ENCODE measurements around the gene SERPINB3.
"Not testable (repeated sequence)": the region's sequence is repeated elsewhere in the genome, so short reads cannot be mapped to it uniquely, and the experiment has no call there.

The SERPINB3 gene

GRCh38 chr18:63661750-63662149 lies at the start of gene SERPINB3:
Gene SERPINB3, minus strand, starts transcription at chr18:63661893. Its CDS starts 677 bp downstream, at chr18:63661216.
- in situ Hi-C loops (cut with HindIII; ENCODE audit: low pct_unique_long_range_greater_than_20kb, low sequenced_read_pairs); DNase-seq (ENCODE audit: low read depth in 1 of 2, low spot score in 1 of 2): not testable (repeated sequence)

- TF ChIP-seq JUND (IDR thresholded peaks at IDR 0.05; ENCODE audit: low read depth) = no peak
- in situ Hi-C loops (cut with HindIII; ENCODE audit: low pct_unique_long_range_greater_than_20kb, low sequenced_read_pairs) = no loop called here
- no peak for DNase-seq (ENCODE audit: low read depth in 1 of 2, low spot score in 1 of 2)
Measured at GRCh38 chr18:63708650-63709049, 47.0 kb upstream of the SERPINB3 start.

- TF ChIP-seq JUND (IDR thresholded peaks at IDR 0.05; ENCODE audit: low read depth) = no peak
- in situ Hi-C loops (cut with HindIII; ENCODE audit: low pct_unique_long_range_greater_than_20kb, low sequenced_read_pairs) = no loop called here
- no peak for DNase-seq (ENCODE audit: low read depth in 1 of 2, low spot score in 1 of 2)
Measured at GRCh38 chr18:63707816-63708215, 46.1 kb upstream of the SERPINB3 start.

DNA sequence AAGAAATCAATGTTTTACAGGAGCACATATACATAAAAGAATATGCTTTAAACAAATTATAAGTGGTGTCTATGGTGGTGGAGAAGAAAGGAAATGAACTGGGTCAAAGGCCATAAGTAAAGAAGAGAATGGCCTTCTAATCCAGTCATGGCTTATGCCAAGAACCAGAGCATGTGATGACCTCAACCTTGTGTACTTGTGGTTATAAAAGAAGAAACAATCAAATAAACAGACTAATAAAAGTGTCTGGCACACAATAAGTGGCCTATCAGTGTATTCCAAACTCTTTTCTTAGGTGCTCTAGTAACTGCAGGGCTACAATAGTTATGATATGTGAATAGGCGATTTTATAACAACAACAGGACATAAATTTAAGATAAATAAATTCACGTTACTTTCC lies 43.7 kb upstream of the SERPINB3 start:
- TF ChIP-seq JUND (IDR thresholded peaks at IDR 0.05; ENCODE audit: low read depth) = no peak
- in situ Hi-C loops (cut with HindIII; ENCODE audit: low pct_unique_long_range_greater_than_20kb, low sequenced_read_pairs) = no loop called here

DNA sequence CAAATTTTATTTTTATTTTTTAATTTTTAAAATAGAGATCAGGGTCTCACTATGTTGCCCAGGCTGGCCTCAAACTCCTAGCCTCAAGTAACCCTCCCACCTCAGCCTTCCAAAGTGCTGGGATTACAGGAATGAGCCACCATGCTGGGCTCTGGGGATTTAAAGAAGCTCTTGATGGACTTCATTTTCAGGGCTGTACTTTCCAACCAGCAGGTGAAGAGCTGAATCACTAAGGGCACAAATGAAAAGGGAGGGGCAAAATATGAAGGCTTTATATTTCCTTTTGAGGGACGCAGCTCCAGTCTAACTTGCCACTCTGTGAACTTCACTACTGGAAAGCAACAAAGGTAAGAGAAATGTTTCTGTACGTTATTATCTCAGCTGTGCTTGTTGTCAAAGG lies 41.0 kb upstream of the SERPINB3 start, which contains the start of gene SERPINB11:
TSS of gene SERPINB11 (plus strand) at position 301 of the 400 bp plus-strand sequence. CDS start 7,234 bp downstream, outside the sequence.
- in situ Hi-C loops (cut with HindIII; ENCODE audit: low pct_unique_long_range_greater_than_20kb, low sequenced_read_pairs) = no loop called here
- DNase-seq (ENCODE audit: low read depth in 1 of 2, low spot score in 1 of 2) = no peak
- TF ChIP-seq JUND (IDR thresholded peaks at IDR 0.05; ENCODE audit: low read depth) = no peak

More for the DNA sequence above, 43.7 kb upstream of the SERPINB3 start:
- no peak for DNase-seq (ENCODE audit: low read depth in 1 of 2, low spot score in 1 of 2)

DNA sequence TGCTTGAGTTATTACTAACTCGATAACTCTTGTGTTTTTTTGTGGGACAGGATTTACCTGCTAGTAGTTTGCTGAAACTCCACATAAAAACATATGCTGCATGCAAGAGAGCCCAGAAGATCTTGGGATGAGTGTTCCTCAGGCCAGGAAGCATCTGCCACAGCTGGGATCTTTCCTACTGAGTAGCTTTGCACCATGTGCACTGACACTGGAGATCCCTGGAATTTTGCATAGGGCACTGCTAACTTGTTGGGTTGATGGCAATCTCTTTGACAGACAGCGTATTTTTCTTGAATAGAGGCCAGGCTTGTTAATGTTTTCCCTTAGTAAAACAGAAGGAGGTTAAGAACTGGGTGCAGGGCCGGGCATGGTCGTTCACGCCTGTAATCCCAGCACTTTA lies 40.3 kb upstream of the SERPINB3 start:
- DNase-seq (ENCODE audit: low read depth in 1 of 2, low spot score in 1 of 2) = no peak
- no peak for TF ChIP-seq JUND (IDR thresholded peaks at IDR 0.05; ENCODE audit: low read depth)
- in situ Hi-C loops (cut with HindIII; ENCODE audit: low pct_unique_long_range_greater_than_20kb, low sequenced_read_pairs) = no loop called here

DNA sequence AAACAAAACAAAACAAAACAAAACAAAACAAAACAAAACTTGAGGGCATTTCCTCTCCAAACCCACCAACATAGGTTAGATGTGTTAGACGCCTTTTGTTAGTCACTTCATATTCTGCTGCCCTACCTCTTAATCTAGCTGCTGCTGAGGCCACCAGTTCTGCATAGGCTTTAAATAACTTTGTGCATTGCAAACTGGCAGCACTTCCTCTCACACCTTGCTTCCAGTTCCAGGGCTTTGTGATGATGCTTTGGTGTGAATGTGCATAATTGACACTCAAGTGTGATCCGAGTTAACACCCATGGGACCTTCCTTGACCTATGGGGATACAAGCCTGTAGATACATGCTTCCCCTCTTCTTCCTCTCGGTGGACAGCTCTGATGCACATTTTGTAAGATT lies 38.8 kb upstream of the SERPINB3 start:
- in situ Hi-C loops (cut with HindIII; ENCODE audit: low pct_unique_long_range_greater_than_20kb, low sequenced_read_pairs) = no loop called here
- no peak for TF ChIP-seq JUND (IDR thresholded peaks at IDR 0.05; ENCODE audit: low read depth)
- DNase-seq (ENCODE audit: low read depth in 1 of 2, low spot score in 1 of 2) = no peak

GRCh38 chr18:63697097-63697660 lies 35.5 kb upstream of the SERPINB3 start:
- no peak for TF ChIP-seq JUND (IDR thresholded peaks at IDR 0.05; ENCODE audit: low read depth)
- in situ Hi-C loops (cut with HindIII; ENCODE audit: low pct_unique_long_range_greater_than_20kb, low sequenced_read_pairs) = no loop called here
- no peak for DNase-seq (ENCODE audit: low read depth in 1 of 2, low spot score in 1 of 2)

GRCh38 chr18:63689064-63689463 lies 27.4 kb upstream of the SERPINB3 start:
- TF ChIP-seq JUND (IDR thresholded peaks at IDR 0.05; ENCODE audit: low read depth) = no peak
- in situ Hi-C loops (cut with HindIII; ENCODE audit: low pct_unique_long_range_greater_than_20kb, low sequenced_read_pairs) = no loop called here
- DNase-seq (ENCODE audit: low read depth in 1 of 2, low spot score in 1 of 2) = no peak

GRCh38 chr18:63686871-63687270 lies 25.2 kb upstream of the SERPINB3 start:
- no peak for DNase-seq (ENCODE audit: low read depth in 1 of 2, low spot score in 1 of 2)
- in situ Hi-C loops (cut with HindIII; ENCODE audit: low pct_unique_long_range_greater_than_20kb, low sequenced_read_pairs) = no loop called here
- no peak for TF ChIP-seq JUND (IDR thresholded peaks at IDR 0.05; ENCODE audit: low read depth)

- DNase-seq (ENCODE audit: low read depth in 1 of 2, low spot score in 1 of 2) = no peak
- no peak for TF ChIP-seq JUND (IDR thresholded peaks at IDR 0.05; ENCODE audit: low read depth)
- in situ Hi-C loops (cut with HindIII; ENCODE audit: low pct_unique_long_range_greater_than_20kb, low sequenced_read_pairs) = no loop called here
Measured at GRCh38 chr18:63684718-63685117, 23.0 kb upstream of the SERPINB3 start.

- in situ Hi-C loops (cut with HindIII; ENCODE audit: low pct_unique_long_range_greater_than_20kb, low sequenced_read_pairs) = no loop called here
- TF ChIP-seq JUND (IDR thresholded peaks at IDR 0.05; ENCODE audit: low read depth) = no peak
- DNase-seq (ENCODE audit: low read depth in 1 of 2, low spot score in 1 of 2) = no peak
Measured at GRCh38 chr18:63683890-63684289, 22.2 kb upstream of the SERPINB3 start.

- DNase-seq (ENCODE audit: low read depth in 1 of 2, low spot score in 1 of 2) = no peak
- no peak for TF ChIP-seq JUND (IDR thresholded peaks at IDR 0.05; ENCODE audit: low read depth)
- in situ Hi-C loops (cut with HindIII; ENCODE audit: low pct_unique_long_range_greater_than_20kb, low sequenced_read_pairs) = no loop called here
Measured at GRCh38 chr18:63683152-63683551, 21.5 kb upstream of the SERPINB3 start.
